Endometrium (tissue), 2 donors: Measurements from ENCODE around the gene PEX14.

Source experiments
- FAIRE-seq: peaks from 2 replicates; lab custom pipeline; 2012; peaks lifted over from hg19 to GRCh38; lab: Jason Lieb, UNC
- donor health status: control.
- donor health status: control.

The PEX14 gene

GRCh38 chr1:10546896-10547295 is 72.1 kb downstream of the PEX14 start:
- FAIRE-seq, result no peak

GRCh38 chr1:10549904-10550664 is 75.3 kb downstream of the PEX14 start:
- no peak for FAIRE-seq

- FAIRE-seq, result no peak
Observed at GRCh38 chr1:10553118-10553517, 78.4 kb downstream of the PEX14 start.

GRCh38 chr1:10555635-10556429 is 81.1 kb downstream of the PEX14 start:
- FAIRE-seq, result no peak

- no peak for FAIRE-seq
Observed at GRCh38 chr1:10556430-10557005, 81.8 kb downstream of the PEX14 start.

GRCh38 chr1:10557714-10558113 is 83.0 kb downstream of the PEX14 start:
- FAIRE-seq, result no peak

GRCh38 chr1:10559386-10559785 is 84.6 kb downstream of the PEX14 start:
- FAIRE-seq, result no peak

GRCh38 chr1:10561497-10561896 is 86.7 kb downstream of the PEX14 start:
- no peak for FAIRE-seq

GRCh38 chr1:10561955-10562354 is 87.2 kb downstream of the PEX14 start:
- FAIRE-seq, result no peak

GRCh38 chr1:10564063-10564462 is 89.3 kb downstream of the PEX14 start:
- no peak for FAIRE-seq

GRCh38 chr1:10569531-10569930 is 94.8 kb downstream of the PEX14 start:
- FAIRE-seq, result no peak

- no peak for FAIRE-seq
Observed at GRCh38 chr1:10575616-10576015, 100.9 kb downstream of the PEX14 start.

GRCh38 chr1:10578070-10578469 is 103.3 kb downstream of the PEX14 start:
- no peak for FAIRE-seq

GRCh38 chr1:10583641-10584040 is 108.9 kb downstream of the PEX14 start:
- no peak for FAIRE-seq

GRCh38 chr1:10585242-10585641 is 110.5 kb downstream of the PEX14 start:
- no peak for FAIRE-seq

GRCh38 chr1:10586125-10586524 is 111.4 kb downstream of the PEX14 start:
- no peak for FAIRE-seq

- FAIRE-seq, result no peak
Observed at GRCh38 chr1:10588640-10589039, 113.9 kb downstream of the PEX14 start.

- no peak for FAIRE-seq
Observed at GRCh38 chr1:10589074-10589473, 114.3 kb downstream of the PEX14 start.

GRCh38 chr1:10591010-10591409 is 116.3 kb downstream of the PEX14 start:
- no peak for FAIRE-seq

GRCh38 chr1:10592373-10592772 is 117.6 kb downstream of the PEX14 start:
- no peak for FAIRE-seq

GRCh38 chr1:10593750-10594149 is 119.0 kb downstream of the PEX14 start:
- FAIRE-seq, result no peak

- no peak for FAIRE-seq
Observed at GRCh38 chr1:10594595-10595223, 120.0 kb downstream of the PEX14 start.

GRCh38 chr1:10596780-10597179 is 122.0 kb downstream of the PEX14 start:
- no peak for FAIRE-seq
